A549 treated with CORT108297 at 1 μM for 4 hours (cell line): ENCODE data around the gene PAMR1. TPM values are rescaled to one million over a fixed set of nuclear protein-coding genes. Genes with fewer than 3 reads are reported as not detected.

ENCODE experiments used
- total RNA-seq: library from RNA; stranded (reverse); fragments of 200-300 nt; extraction: Qiagen RNA extraction; gene quantifications from 5 replicates; pipeline ENCODE4 v1.2.3, GENCODE V29; 2022

Gene PAMR1
- 0.08 TPM in 1 of 5 replicates, not detected in the others for total RNA-seq

GRCh38 chr11:35525501-35526175, at the start of gene PAMR1:
Gene PAMR1, minus strand, starts transcription at chr11:35525616. Its CDS starts 31 bp downstream, at chr11:35525585.

GRCh38 chr11:35419184-35419829, 106.1 kb downstream of the PAMR1 start, which contains the start of gene SLC1A2:
Gene SLC1A2, minus strand, starts transcription at chr11:35419558. Its CDS starts 592 bp downstream, at chr11:35418966.

Other genes starting within 250 kb of the PAMR1 start
- gene SLC1A2, start 106.1 kb downstream of the PAMR1 start, total RNA-seq: 0.02 to 0.07 TPM (median 0.05 TPM) in 4 of 5 replicates, not detected in the other
- gene FJX1, start 92.8 kb upstream of the PAMR1 start, total RNA-seq: 30.2 to 43.8 TPM (median 40.0 TPM) in 5 replicates
- gene TRIM44, start 137.2 kb upstream of the PAMR1 start, total RNA-seq: 18.1 to 28.3 TPM (median 25.4 TPM) in 5 replicates